ENCODE results near the gene ANKMY1.

The ANKMY1 gene

GRCh38 chr2:240468303-240469238, 89.2 kb downstream of the ANKMY1 start:
- no peak for DNase-seq

GRCh38 chr2:240467659-240468302, 90.0 kb downstream of the ANKMY1 start:
- DNase-seq, result no peak

- no peak for DNase-seq
Measured at GRCh38 chr2:240467149-240467642, 90.6 kb downstream of the ANKMY1 start.

- no peak for DNase-seq
Measured at GRCh38 chr2:240466579-240467148, 91.1 kb downstream of the ANKMY1 start.

DNA sequence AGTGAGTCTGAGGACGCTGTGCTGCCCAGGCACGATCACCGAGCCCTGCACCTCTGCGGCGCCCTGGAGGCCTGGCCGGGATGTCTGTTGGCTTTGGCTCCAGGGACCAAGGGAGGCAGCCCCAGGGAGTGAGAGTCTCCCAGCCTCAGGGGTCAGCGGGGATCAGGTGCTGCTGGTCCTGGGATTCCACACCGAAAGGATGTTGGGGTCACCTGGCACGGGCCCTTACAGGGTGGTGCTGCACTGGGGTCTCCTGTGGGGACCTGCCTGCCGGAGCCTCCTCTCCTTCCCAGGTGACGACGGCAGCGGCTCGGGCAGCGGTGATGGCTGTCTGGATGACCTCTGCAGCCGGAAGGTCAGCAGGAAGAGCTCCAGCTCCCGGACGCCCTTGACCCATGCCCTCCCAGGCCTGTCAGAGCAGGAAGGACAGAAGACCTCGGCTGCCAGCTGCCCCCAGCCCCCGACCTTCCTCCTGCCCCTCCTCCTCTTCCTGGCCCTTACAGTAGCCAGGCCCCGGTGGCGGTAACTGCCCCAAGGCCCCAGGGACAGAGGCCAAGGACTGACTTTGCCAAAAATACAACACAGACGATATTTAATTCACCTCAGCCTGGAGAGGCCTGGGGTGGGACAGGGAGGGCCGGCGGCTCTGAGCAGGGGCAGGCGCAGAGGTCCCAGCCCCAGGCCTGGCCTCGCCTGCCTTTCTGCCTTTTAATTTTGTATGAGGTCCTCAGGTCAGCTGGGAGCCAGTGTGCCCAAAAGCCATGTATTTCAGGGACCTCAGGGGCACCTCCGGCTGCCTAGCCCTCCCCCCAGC, 91.8 kb downstream of the ANKMY1 start:
- DNase-seq, result no peak

DNA sequence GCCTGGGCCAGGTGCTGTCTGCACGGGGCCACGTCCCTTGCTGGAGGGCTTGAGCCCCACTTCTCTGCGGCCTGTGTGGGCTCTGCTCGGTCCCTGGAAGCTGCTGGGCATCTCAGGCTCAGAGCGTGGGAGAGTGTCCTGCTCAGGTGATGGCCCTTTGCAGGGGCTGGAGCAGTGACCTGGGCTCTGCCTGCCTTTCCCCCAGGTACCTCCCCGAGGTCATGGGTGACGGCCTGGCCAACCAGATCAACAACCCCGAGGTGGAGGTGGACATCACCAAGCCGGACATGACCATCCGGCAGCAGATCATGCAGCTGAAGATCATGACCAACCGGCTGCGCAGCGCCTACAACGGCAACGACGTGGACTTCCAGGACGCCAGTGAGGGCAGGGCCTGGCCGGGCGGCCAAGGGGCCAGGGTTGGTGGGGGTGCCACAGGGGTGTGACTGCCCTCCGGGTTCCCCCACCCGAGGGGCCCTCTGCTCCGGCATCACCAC, 92.5 kb downstream of the ANKMY1 start:
- no peak for DNase-seq

GRCh38 chr2:240464514-240465241, 93.1 kb downstream of the ANKMY1 start:
- no peak for DNase-seq

GRCh38 chr2:240463866-240464481, 93.8 kb downstream of the ANKMY1 start:
- DNase-seq, result no peak

DNA sequence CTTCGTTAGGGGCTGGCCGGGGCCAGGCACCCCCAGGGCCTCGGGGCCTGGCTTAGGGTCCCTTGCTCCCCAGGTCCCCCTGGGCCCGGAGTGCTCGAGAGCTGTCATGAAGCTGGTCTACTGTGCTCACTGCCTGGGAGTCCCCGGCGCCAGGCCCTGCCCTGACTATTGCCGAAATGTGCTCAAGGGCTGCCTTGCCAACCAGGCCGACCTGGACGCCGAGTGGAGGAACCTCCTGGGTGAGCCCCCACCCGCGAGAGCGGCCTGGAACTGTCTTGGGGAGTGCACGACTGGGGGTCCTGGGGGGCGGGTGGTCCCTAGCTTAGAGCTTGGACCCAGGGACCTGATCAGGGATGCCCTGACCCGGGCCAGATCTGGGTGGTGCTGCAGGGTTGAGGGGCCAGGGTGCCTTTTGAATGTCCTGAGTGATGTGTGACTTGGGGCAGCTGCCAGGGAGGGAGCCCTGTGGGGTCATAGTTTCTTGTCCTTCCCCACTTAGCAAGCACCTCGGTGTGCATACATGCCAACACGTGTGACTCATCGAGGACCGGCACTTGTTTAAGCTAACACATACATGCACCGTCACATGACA, 94.4 kb downstream of the ANKMY1 start:
- no peak for DNase-seq

GRCh38 chr2:240462707-240463273, 95.0 kb downstream of the ANKMY1 start:
- DNase-seq, result no peak

GRCh38 chr2:240462073-240462706, 95.6 kb downstream of the ANKMY1 start:
- no peak for DNase-seq

- no peak for DNase-seq
Measured at GRCh38 chr2:240461471-240462072, 96.2 kb downstream of the ANKMY1 start.

GRCh38 chr2:240460781-240461431, 96.9 kb downstream of the ANKMY1 start:
- no peak for DNase-seq

DNA sequence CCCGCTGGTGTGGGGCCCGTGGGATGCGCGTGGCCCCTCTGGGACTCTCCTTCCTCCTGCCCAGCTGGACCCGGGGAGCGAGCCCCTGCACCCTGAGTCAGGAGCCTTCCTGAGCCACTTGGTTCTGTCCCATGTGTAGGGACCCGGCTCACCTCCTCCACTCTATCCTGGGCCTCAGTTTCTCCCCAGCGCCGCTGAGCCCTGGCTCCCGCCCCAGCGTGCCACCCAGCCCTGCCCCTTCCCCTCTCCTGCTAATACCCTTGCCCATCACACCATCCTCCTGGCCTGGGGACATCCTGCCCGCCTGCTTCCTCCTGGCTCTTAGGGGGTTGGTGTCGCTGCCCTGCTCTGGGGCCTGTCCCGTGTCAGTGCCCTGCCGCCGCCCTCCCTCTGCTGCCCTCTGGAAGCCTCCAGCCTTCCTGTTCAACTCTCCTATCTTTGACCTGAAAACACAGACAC, 97.5 kb downstream of the ANKMY1 start:
- DNase-seq, result no peak

- no peak for DNase-seq
Measured at GRCh38 chr2:240459401-240460252, 98.2 kb downstream of the ANKMY1 start.

DNA sequence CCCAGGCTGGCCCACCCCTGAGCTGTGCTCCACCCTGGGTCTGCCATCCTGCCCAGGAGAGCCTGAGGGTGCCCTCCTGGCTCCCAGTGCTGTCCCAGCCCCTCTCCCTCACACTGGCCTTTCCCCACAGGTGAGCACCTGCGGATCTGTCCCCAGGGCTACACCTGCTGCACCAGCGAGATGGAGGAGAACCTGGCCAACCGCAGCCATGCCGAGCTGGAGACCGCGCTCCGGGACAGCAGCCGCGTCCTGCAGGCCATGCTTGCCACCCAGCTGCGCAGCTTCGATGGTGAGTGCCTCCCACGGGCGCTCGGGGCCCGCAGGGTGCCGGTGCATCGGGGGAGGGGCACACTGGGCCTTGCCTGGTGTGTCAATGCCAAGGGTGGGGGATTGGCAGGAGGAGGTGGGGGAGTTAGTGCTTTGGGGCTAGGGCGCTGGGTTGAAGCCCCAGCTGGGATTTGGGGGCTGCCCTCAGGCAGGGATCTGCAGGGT, 98.8 kb downstream of the ANKMY1 start:
- no peak for DNase-seq

DNA sequence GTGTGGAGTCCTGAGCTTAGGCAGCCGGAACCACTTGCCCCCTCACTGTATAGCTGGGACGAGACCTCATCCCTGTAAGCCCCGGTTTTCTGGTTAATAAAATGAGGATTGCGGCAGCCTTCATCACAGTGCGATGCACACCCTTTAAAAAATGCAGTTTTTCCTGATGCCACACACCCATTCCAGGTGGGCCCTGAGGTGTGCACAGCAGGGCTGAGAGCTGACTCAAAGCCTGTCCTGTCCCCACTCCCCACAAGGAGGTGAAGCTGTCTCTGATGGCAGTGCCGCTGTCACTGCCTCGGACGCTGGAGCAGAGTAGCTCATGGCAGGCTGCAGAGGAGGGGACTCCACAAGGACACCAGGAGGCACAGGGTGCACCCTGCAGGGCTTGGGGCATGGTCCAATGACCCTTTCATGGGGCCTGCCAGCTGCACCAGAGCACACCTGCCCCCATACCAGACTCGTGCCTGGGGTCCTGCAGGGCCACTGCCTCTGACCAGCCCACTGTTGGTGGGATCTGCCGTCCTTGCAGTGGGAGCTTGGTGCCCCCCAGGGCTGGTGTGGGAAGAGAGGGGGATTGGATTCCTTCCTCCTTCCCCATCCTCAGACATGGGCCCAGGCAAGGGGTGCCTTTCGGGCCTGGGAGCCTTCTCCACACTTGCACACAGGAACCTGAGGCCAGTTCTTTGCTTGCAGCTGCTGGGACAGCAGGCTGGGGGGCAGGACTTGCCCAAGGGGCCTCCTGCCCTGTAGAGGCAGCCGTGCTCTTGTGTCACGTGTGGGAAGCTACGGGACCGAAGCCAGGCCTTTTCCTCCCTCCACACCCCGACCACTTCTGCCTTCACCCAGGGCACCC, 99.5 kb downstream of the ANKMY1 start:
- DNase-seq, result no peak

Data from inflammatory macrophage treated with lipopolysaccharide for 1 hour (primary cell).